GM13976 (cell line): ENCODE measurements around the gene SP8.
"Not testable (repeated sequence)": the region's sequence is repeated elsewhere in the genome, so short reads cannot be mapped to it uniquely, and the experiment has no call there.

Experiments used
- DNase-seq: peaks from one replicate; pipeline ENCODE4 v3.0.0; 2012; ENCODE audit warnings: low spot score
- in situ Hi-C: fragments of 300-500 bp; cut with MboI; formaldehyde crosslinking; loops from one replicate; pipeline ENCODE4 v1.12.0; 2022; ENCODE audit warnings: low sequenced_read_pairs, mixed read lengths, inconsistent platforms; ENCODE audit not compliant: unreplicated experiment
- TF ChIP-seq, protein P1 (sequence below): IDR thresholded peaks from 2 replicates; pipeline ENCODE4 v1.5.1; 2012; ENCODE audit warnings: borderline replicate concordance, mild to moderate bottlenecking; ENCODE audit not compliant: insufficient read depth; ENCODE audit errors: extremely low read depth, missing control alignments, control extremely low read depth

Gene SP8

DNA sequence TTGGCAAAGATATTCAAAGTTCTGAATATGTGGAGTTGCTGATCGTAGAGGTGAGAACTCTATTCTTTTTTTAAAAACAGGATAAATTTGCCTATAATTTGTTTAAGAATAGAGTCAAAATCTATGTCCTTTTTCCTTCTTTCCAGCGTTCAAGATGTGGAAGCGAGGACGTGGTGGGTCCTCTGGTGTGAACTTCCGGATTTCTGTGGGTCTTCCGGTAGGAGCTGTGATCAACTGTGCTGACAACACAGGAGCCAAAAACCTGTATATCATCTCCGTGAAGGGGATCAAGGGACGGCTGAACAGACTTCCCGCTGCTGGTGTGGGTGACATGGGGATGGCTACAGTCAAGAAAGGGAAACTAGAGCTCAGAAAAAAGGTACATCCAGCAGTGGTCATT is 40.5 kb upstream of the SP8 start:
- DNase-seq, result no peak
- in situ Hi-C loops, result no loop called here
- TF ChIP-seq, protein P1, sequence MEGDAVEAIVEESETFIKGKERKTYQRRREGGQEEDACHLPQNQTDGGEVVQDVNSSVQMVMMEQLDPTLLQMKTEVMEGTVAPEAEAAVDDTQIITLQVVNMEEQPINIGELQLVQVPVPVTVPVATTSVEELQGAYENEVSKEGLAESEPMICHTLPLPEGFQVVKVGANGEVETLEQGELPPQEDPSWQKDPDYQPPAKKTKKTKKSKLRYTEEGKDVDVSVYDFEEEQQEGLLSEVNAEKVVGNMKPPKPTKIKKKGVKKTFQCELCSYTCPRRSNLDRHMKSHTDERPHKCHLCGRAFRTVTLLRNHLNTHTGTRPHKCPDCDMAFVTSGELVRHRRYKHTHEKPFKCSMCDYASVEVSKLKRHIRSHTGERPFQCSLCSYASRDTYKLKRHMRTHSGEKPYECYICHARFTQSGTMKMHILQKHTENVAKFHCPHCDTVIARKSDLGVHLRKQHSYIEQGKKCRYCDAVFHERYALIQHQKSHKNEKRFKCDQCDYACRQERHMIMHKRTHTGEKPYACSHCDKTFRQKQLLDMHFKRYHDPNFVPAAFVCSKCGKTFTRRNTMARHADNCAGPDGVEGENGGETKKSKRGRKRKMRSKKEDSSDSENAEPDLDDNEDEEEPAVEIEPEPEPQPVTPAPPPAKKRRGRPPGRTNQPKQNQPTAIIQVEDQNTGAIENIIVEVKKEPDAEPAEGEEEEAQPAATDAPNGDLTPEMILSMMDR, result no peak

DNA sequence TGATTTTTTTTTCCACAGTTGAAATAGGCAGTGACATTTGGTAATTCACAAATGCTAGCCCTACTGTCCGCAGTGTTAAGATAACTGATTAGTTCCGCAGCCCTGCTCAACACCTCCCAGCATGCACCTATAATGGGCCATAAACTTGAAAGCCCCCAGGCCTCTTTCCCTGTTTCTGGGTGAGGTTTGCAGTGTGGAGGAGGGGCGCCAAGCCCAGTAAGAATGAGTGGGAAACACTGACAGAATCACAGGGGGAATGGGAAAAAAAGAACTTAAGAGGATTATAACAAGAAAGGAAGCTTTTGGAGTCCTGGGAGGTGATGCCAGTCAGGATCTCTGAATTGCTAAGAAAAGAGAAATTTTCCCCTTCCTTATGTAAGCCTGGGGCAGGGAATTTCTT is 39.6 kb upstream of the SP8 start:
- in situ Hi-C loops, result no loop called here
- no peak for DNase-seq
- TF ChIP-seq, protein P1, result no peak

DNA sequence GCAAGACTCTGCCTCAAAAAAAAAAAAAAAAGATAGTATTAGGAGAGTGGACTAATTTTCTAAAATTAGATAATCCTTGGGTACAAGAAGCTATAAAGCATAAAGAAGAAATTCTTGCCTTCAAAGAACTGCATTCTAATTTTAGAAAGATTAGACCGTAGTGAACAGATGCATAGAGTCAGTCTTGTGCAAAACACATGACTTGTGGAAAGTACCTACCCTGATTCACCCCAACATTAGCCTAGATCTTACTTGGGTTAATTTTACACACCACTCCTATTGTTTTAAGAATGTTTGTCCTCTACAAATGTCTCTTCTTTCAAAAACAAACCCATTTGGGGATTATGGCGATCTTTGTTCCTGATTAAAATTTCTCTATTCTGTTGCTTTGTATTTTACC is 38.9 kb upstream of the SP8 start:
- DNase-seq, result no peak
- in situ Hi-C loops, result no loop called here

DNA sequence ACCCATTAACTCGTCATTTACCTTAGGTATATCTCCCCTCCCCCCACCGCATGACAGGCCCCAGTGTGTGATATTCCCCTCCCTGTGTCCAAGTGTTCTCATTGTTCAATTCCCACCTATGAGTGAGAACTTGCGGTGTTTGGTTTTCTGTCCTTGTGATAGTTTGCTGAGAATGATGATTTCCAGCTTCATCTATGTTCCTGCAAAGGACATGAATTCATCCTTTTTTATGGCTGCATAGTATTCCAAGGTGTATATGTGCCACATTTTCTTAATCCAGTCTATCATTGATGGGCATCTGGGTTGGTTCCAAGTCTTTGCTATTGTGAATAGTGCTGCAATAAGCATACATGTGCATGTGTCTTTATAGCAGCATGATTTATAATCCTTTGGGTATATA is 34.7 kb upstream of the SP8 start:
- in situ Hi-C loops, DNase-seq: not testable (repeated sequence)

More for the DNA sequence above, 38.9 kb upstream of the SP8 start:
- TF ChIP-seq, protein P1, result no peak

DNA sequence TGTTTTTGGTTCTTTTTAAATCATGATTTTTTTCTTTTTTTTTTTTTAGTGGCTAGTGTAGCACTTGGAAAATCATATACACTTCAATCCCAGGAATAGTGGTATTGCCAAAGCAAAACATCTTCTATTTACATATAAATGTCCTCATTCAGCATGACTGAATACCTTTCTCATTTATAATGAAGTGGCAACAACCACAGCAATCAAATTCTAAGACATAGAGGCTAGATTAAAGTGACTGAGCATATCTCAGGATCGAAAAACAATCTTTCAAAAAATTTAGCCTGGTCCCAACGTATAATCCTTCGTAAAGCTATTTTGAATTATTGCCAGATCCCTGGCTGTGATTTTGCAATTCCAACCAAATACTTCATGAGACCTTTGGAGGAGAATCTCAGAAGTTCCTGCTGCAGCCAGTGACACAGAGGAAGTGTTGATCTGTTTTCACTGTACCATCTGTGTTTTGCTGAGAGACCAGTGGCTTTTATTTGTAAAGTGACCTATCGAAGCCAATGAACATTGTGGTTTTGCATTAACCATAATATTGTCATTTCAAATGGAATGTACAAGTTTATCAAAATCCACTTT is 29.8 kb upstream of the SP8 start:
- no peak for DNase-seq
- TF ChIP-seq, protein P1, result no peak
- in situ Hi-C loops, result no loop called here

DNA sequence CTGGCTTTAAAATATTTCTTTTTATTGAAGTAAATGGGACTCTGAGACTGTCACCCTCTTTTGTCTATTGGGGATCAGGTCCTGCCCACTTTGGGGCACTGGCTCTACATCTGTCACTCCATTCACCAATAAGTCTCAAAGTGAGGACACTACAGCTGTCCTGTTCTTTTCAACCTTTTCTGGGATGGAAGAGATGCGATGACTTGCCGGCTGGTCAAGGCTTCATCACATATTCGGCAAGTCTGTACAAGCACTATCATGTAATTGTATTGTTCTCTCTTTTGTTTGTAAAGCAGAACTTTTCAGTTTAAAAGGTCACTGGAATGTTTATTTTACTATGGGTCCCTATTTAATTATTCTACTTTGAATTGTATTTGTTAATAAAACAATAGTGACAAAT is 17.7 kb upstream of the SP8 start:
- in situ Hi-C loops, result no loop called here
- no peak for DNase-seq

More for the DNA sequence above, 17.7 kb upstream of the SP8 start:
- TF ChIP-seq, protein P1, result no peak
